WTC11 (cell line): ENCODE measurements around the gene TMEM131L. TPM values are rescaled to one million over a fixed set of nuclear protein-coding genes. Genes with fewer than 3 reads are reported as not detected.

Experiments
- ATAC-seq: fragments of 200-7000 bp; cut with Tn5 transposase; 2 replicates; pipeline ENCODE4 v1.10.0; 2021; ENCODE audit warnings: mild to moderate bottlenecking, moderate library complexity
- CTCF ChIA-PET: fragments of 300-600 bp; sonication (Branson Sonifier 250); formaldehyde crosslinking; loops from one replicate; lab custom pipeline; 2021; ENCODE audit warnings: antibody characterized with exemption; lab: Charles Lee
- POLR2A ChIA-PET: fragments of 350-600 bp; sonication (Branson Sonifier 250); formaldehyde crosslinking; loops from one replicate; lab custom pipeline; 2021; ENCODE audit warnings: antibody characterized with exemption; lab: Charles Lee
- DNase-seq: peaks from one replicate; pipeline ENCODE4 v3.0.0; 2021; ENCODE audit warnings: low spot score
- H3K27ac Mint-ChIP-seq: 2 replicates; pipeline ENCODE4 v1.8.0; 2021; ENCODE audit warnings: mixed read lengths
- H3K27me3 Mint-ChIP-seq: 2 replicates; pipeline ENCODE4 v1.8.0; 2021; ENCODE audit warnings: low read depth, mild to moderate bottlenecking, moderate library complexity, mixed read lengths
- H3K36me3 Mint-ChIP-seq: 2 replicates; pipeline ENCODE4 v1.8.0; 2021; ENCODE audit warnings: mixed read lengths
- H3K4me1 Mint-ChIP-seq: 2 replicates; pipeline ENCODE4 v1.8.0; 2022; ENCODE audit warnings: mixed read lengths
- H3K4me3 Mint-ChIP-seq: 2 replicates; pipeline ENCODE4 v1.8.0; 2021; ENCODE audit warnings: mild to moderate bottlenecking, moderate library complexity, mixed read lengths
- H3K9me3 Mint-ChIP-seq: 2 replicates; pipeline ENCODE4 v1.8.0; 2021; ENCODE audit warnings: mixed read lengths
- CREB1 ChIP-seq: sonication (generic); formaldehyde crosslinking; IDR thresholded peaks from 2 replicates; pipeline ENCODE4 v1.8.0; 2023; ENCODE audit warnings: mild to moderate bottlenecking, missing genetic modification reagents
- EMX1 ChIP-seq: fragments of 250-450 bp; sonication (Bioruptor Pico); IDR thresholded peaks from 2 replicates; pipeline ENCODE4 v1.8.0; 2021; ENCODE audit warnings: mild to moderate bottlenecking
- FOXP1 ChIP-seq: sonication (generic); formaldehyde crosslinking; IDR thresholded peaks from 2 replicates; pipeline ENCODE4 v1.8.0; 2022; ENCODE audit warnings: missing genetic modification reagents, mild to moderate bottlenecking, moderate library complexity, borderline replicate concordance
- JAZF1 ChIP-seq: fragments of 250-450 bp; sonication (Bioruptor Pico); IDR thresholded peaks from 2 replicates; pipeline ENCODE4 v1.9.0; 2021; ENCODE audit warnings: moderate library complexity, mild to moderate bottlenecking, inconsistent platforms
- MXD4 ChIP-seq: fragments of 250-450 bp; sonication (Bioruptor Pico); IDR thresholded peaks from 2 replicates; pipeline ENCODE4 v1.8.0; 2021; ENCODE audit warnings: mild to moderate bottlenecking, moderate library complexity, borderline replicate concordance
- NFE2L1 ChIP-seq: sonication (generic); formaldehyde crosslinking; IDR thresholded peaks from 2 replicates; pipeline ENCODE4 v1.8.1; 2023; ENCODE audit warnings: missing genetic modification reagents
- NR3C1 ChIP-seq: sonication (generic); formaldehyde crosslinking; conservative IDR thresholded peaks from 2 replicates; pipeline ENCODE4 v1.8.1; 2023; ENCODE audit warnings: low read depth, mild to moderate bottlenecking, missing genetic modification reagents
- total RNA-seq: library from RNA; stranded (reverse); gene quantifications from 3 replicates; pipeline ENCODE4 v1.2.3, GENCODE V29; 2021
- TF ChIP-seq, protein P1 (sequence below): sonication (generic); formaldehyde crosslinking; IDR thresholded peaks from 2 replicates; pipeline ENCODE4 v1.8.0; 2022; ENCODE audit warnings: mild to moderate bottlenecking, missing genetic modification reagents
- TF ChIP-seq, protein P2 (sequence below): sonication (generic); formaldehyde crosslinking; IDR thresholded peaks from 2 replicates; pipeline ENCODE4 v1.8.1; 2022; ENCODE audit warnings: low read depth, missing genetic modification reagents, borderline replicate concordance
- TF ChIP-seq, protein P3 (sequence below): fragments of 250-450 bp; sonication (Bioruptor Pico); IDR thresholded peaks from 2 replicates; pipeline ENCODE4 v1.9.0; 2021; ENCODE audit warnings: mild to moderate bottlenecking
- TF ChIP-seq, protein P4 (sequence below): sonication (generic); formaldehyde crosslinking; IDR thresholded peaks from 2 replicates; pipeline ENCODE4 v1.8.1; 2023; ENCODE audit warnings: mild to moderate bottlenecking, missing genetic modification reagents, moderate library complexity
- TF ChIP-seq, protein P5 (sequence below): sonication (generic); formaldehyde crosslinking; IDR thresholded peaks from 2 replicates; pipeline ENCODE4 v1.8.1; 2023; ENCODE audit warnings: mild to moderate bottlenecking, moderate library complexity, missing genetic modification reagents
- TF ChIP-seq, protein P6 (sequence below): fragments of 250-450 bp; sonication (Bioruptor Pico); IDR thresholded peaks from 2 replicates; pipeline ENCODE4 v1.9.0; 2021; ENCODE audit warnings: moderate library complexity, mild to moderate bottlenecking, inconsistent platforms, borderline replicate concordance

The TMEM131L gene
- total RNA-seq, 1 experiment from 2014 or later: 26.7 TPM

DNA sequence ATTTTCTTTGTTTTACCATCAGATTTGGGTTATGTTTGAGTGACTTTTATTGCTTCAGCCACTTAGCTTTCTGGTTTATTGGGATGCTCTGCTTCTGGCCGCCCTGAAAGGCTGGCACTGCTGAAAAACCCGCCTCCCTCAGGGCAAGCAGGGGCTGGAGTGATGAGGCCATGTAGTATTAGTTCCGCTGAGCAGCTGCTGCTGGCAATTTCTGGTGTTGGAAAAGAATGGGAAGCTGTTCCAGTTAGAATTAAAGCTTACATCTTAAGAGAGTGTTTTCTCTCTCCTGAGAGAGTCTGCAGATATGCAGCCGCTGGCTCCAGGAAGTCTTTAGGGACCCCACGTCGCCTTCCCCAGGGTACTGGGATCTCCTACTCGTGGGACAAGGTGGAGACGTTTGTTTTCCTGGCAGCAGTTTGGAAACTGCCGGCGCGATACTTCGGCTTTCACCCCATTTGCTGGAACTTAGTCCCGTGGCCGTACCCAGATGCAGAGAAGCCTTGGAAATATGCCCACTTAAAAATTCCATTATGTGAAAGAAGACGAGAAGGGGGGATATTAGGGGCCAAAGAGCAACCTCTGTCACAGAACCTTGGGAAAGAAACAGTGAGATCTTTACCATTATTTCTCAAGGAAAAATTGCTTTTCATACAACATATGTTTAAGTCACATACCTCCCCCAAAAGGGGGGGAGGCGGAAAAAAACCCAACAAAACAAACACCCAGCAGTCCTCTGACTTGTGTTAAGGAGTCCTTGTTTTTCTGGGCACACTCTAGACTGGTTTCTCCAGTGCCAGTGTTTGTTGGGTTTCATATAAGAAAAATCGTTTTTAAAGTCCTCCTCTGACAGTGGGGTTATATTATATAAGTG lies 72.6 kb downstream of the TMEM131L start:
- H3K27ac Mint-ChIP-seq: peak overlapping the region; percentile 22; the same call in 1 of the 2 replicates
- POLR2A ChIA-PET: no interaction called here
- peaks cover 7% of the 10 kb centered on the region for H3K36me3 Mint-ChIP-seq
- H3K4me3 Mint-ChIP-seq: no peak overlapping the region
- CTCF ChIA-PET: no interaction called here
- DNase-seq (no peak), ATAC-seq (no peak)
- no peaks in the 10 kb centered on the region for H3K9me3 Mint-ChIP-seq
- H3K4me1 Mint-ChIP-seq: peaks cover 61% of the 10 kb centered on the region
- TF ChIP-seq, protein P1, sequence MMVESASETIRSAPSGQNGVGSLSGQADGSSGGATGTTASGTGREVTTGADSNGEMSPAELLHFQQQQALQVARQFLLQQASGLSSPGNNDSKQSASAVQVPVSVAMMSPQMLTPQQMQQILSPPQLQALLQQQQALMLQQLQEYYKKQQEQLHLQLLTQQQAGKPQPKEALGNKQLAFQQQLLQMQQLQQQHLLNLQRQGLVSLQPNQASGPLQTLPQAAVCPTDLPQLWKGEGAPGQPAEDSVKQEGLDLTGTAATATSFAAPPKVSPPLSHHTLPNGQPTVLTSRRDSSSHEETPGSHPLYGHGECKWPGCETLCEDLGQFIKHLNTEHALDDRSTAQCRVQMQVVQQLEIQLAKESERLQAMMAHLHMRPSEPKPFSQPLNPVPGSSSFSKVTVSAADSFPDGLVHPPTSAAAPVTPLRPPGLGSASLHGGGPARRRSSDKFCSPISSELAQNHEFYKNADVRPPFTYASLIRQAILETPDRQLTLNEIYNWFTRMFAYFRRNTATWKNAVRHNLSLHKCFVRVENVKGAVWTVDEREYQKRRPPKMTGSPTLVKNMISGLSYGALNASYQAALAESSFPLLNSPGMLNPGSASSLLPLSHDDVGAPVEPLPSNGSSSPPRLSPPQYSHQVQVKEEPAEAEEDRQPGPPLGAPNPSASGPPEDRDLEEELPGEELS (CRISPR knock-in tag): no peak
- H3K27me3 Mint-ChIP-seq: no peaks in the 10 kb centered on the region

DNA sequence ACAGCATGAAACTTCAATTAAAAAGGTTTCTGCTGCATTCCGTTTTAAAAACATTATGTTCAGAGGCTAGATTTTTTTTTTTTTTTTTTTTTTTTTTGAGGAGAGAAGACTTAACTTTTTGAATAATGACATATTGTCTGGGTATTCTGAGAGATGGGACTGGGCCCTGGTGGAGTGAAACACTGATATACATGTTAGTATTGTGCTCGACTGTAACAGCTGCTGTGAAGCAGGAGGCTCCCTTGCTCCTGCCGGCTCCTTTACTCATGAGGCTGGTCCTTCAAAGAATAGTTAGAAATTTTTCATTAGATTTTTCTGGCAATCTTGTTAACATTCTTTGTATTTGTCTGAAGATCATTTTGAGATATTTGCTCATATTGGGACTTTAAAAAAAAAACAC lies 73.3 kb downstream of the TMEM131L start:
- H3K9me3 Mint-ChIP-seq: no peaks in the 10 kb centered on the region
- DNase-seq (no peak), ATAC-seq (no peak)
- ChIA-PET CTCF (no interaction called here), POLR2A (no interaction called here)
- no peak overlapping the region for H3K4me3 Mint-ChIP-seq
- H3K36me3 Mint-ChIP-seq: peaks cover 7% of the 10 kb centered on the region
- no peaks in the 10 kb centered on the region for H3K27me3 Mint-ChIP-seq
- H3K27ac Mint-ChIP-seq: no peak overlapping the region
- peaks cover 63% of the 10 kb centered on the region for H3K4me1 Mint-ChIP-seq
- no peak for TF ChIP-seq MXD4 (CRISPR knock-in tag)
- no peak for TF ChIP-seq NFE2L1 (CRISPR knock-in tag)
- no peak for TF ChIP-seq EMX1 (CRISPR knock-in tag)
- TF ChIP-seq NR3C1 (CRISPR knock-in tag): no peak
- TF ChIP-seq, protein P2, sequence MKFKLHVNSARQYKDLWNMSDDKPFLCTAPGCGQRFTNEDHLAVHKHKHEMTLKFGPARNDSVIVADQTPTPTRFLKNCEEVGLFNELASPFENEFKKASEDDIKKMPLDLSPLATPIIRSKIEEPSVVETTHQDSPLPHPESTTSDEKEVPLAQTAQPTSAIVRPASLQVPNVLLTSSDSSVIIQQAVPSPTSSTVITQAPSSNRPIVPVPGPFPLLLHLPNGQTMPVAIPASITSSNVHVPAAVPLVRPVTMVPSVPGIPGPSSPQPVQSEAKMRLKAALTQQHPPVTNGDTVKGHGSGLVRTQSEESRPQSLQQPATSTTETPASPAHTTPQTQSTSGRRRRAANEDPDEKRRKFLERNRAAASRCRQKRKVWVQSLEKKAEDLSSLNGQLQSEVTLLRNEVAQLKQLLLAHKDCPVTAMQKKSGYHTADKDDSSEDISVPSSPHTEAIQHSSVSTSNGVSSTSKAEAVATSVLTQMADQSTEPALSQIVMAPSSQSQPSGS (CRISPR knock-in tag): no peak
- TF ChIP-seq, protein P3, sequence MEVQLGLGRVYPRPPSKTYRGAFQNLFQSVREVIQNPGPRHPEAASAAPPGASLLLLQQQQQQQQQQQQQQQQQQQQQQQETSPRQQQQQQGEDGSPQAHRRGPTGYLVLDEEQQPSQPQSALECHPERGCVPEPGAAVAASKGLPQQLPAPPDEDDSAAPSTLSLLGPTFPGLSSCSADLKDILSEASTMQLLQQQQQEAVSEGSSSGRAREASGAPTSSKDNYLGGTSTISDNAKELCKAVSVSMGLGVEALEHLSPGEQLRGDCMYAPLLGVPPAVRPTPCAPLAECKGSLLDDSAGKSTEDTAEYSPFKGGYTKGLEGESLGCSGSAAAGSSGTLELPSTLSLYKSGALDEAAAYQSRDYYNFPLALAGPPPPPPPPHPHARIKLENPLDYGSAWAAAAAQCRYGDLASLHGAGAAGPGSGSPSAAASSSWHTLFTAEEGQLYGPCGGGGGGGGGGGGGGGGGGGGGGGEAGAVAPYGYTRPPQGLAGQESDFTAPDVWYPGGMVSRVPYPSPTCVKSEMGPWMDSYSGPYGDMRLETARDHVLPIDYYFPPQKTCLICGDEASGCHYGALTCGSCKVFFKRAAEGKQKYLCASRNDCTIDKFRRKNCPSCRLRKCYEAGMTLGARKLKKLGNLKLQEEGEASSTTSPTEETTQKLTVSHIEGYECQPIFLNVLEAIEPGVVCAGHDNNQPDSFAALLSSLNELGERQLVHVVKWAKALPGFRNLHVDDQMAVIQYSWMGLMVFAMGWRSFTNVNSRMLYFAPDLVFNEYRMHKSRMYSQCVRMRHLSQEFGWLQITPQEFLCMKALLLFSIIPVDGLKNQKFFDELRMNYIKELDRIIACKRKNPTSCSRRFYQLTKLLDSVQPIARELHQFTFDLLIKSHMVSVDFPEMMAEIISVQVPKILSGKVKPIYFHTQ (CRISPR knock-in tag): no peak
- TF ChIP-seq FOXP1: no peak
- TF ChIP-seq, all 79 proteins: peak for 0

DNA sequence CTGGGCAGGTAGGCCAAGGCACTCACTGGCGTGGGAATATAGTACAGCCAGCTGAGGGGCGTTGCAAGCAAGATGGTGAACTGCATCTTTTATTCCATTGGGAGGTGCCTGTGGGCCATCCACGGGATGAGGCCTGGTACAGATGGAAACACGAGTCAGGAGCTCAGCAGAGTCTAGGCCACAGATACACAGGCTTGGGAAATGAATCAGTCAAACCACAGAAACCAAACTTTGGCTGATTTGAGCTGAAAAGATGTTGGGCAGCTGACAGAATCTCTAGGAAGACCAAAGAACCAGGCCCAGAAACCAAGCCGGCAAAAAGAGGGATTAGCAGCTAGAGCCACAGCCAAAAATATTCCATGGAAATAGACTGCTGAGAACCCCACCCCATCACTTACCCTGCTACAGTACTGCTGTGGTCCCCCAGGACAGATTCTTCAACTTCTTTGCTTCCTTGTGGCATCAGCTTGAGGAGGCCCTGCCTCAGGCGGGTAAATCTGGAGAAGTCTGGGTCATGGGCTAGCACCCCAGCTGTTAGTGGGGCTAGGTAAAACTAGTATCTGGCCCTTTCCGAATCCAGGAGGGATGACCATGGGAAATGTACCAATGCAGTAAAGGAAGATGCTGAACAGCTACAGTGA lies 75.4 kb downstream of the TMEM131L start:
- H3K27ac Mint-ChIP-seq: no peak overlapping the region; the same call in 1 of the 2 replicates
- TF ChIP-seq CREB1 (CRISPR knock-in tag): no peak
- no peak for TF ChIP-seq JAZF1 (CRISPR knock-in tag)
- TF ChIP-seq, protein P4, sequence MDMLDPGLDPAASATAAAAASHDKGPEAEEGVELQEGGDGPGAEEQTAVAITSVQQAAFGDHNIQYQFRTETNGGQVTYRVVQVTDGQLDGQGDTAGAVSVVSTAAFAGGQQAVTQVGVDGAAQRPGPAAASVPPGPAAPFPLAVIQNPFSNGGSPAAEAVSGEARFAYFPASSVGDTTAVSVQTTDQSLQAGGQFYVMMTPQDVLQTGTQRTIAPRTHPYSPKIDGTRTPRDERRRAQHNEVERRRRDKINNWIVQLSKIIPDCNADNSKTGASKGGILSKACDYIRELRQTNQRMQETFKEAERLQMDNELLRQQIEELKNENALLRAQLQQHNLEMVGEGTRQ (CRISPR knock-in tag): no peak
- TF ChIP-seq, protein P5, sequence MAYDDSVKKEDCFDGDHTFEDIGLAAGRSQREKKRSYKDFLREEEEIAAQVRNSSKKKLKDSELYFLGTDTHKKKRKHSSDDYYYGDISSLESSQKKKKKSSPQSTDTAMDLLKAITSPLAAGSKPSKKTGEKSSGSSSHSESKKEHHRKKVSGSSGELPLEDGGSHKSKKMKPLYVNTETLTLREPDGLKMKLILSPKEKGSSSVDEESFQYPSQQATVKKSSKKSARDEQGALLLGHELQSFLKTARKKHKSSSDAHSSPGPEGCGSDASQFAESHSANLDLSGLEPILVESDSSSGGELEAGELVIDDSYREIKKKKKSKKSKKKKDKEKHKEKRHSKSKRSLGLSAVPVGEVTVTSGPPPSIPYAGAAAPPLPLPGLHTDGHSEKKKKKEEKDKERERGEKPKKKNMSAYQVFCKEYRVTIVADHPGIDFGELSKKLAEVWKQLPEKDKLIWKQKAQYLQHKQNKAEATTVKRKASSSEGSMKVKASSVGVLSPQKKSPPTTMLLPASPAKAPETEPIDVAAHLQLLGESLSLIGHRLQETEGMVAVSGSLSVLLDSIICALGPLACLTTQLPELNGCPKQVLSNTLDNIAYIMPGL (CRISPR knock-in tag): no peak
- TF ChIP-seq, protein P2 (CRISPR knock-in tag): no peak
- TF ChIP-seq NFE2L1 (CRISPR knock-in tag): no peak
- TF ChIP-seq, protein P6, sequence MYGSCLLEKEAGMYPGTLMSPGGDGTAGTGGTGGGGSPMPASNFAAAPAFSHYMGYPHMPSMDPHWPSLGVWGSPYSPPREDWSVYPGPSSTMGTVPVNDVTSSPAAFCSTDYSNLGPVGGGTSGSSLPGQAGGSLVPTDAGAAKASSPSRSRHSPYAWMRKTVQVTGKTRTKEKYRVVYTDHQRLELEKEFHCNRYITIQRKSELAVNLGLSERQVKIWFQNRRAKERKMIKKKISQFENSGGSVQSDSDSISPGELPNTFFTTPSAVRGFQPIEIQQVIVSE (CRISPR knock-in tag): no peak
- H3K4me1 Mint-ChIP-seq: peaks cover 55% of the 10 kb centered on the region
- H3K9me3 Mint-ChIP-seq: no peaks in the 10 kb centered on the region
- ChIA-PET CTCF (interaction anchor here (0.7 to 2.7 kb wide), 5 partner anchors 10 to 109 kb away, joined by 4 to 14 read pairs (median 4); partner anchors contain the start of gene TMEM131L), POLR2A (interaction anchor here (1.4 kb wide), 1 partner anchor 10 kb away, joined by 5 read pairs; no protein-coding TSS in a partner anchor)
- ATAC-seq (no peak), DNase-seq (no peak)
- H3K4me3 Mint-ChIP-seq: no peak overlapping the region
- peaks cover 9% of the 10 kb centered on the region for H3K36me3 Mint-ChIP-seq
- H3K27me3 Mint-ChIP-seq: no peaks in the 10 kb centered on the region
